HFF-Myc (cell line): Measurements from ENCODE around the gene RERE.

Experiments used
- DNase-seq: peaks from one replicate; pipeline ENCODE4 v3.0.0-alpha.2; 2011; ENCODE audit warnings: low read depth; ENCODE audit errors: extremely low read depth
- H3K4me3 ChIP-seq: replicated peaks from 2 replicates; pipeline ENCODE4 v1.5.1; 2011; ENCODE audit warnings: low read depth, mild to moderate bottlenecking, control low read depth, low read length
- CTCF ChIP-seq: IDR thresholded peaks from 2 replicates; pipeline ENCODE4 v1.5.1; 2012; ENCODE audit warnings: mild to moderate bottlenecking, low read depth, low read length, control low read depth; ENCODE audit errors: missing control alignments

The RERE gene

GRCh38 chr1:8693107-8693506, 124.3 kb downstream of the RERE start:
- no peak for TF ChIP-seq CTCF
- no peak overlapping the region for H3K4me3 ChIP-seq
- no peak for DNase-seq

GRCh38 chr1:8691662-8692061, 125.8 kb downstream of the RERE start:
- no peak overlapping the region for H3K4me3 ChIP-seq
- no peak for DNase-seq
- TF ChIP-seq CTCF, result no peak

- no peak overlapping the region for H3K4me3 ChIP-seq
- no peak for TF ChIP-seq CTCF
- DNase-seq, result no peak
Observed at GRCh38 chr1:8690253-8690525, 127.3 kb downstream of the RERE start.

- DNase-seq, result no peak
Observed at GRCh38 chr1:8689431-8690252, 127.8 kb downstream of the RERE start.

GRCh38 chr1:8687538-8687937, 129.9 kb downstream of the RERE start:
- no peak for DNase-seq
- no peak for TF ChIP-seq CTCF
- no peak overlapping the region for H3K4me3 ChIP-seq

More at GRCh38 chr1:8689431-8690252, 127.8 kb downstream of the RERE start:
- no peak overlapping the region for H3K4me3 ChIP-seq
- TF ChIP-seq CTCF, result no peak

- no peak overlapping the region for H3K4me3 ChIP-seq
- no peak for DNase-seq
- no peak for TF ChIP-seq CTCF
Observed at GRCh38 chr1:8687039-8687438, 130.4 kb downstream of the RERE start.

- DNase-seq, result no peak
- TF ChIP-seq CTCF, result no peak
- no peak overlapping the region for H3K4me3 ChIP-seq
Observed at GRCh38 chr1:8685463-8685862, 132.0 kb downstream of the RERE start.
